ENCODE measurements around the gene NDUFV2.
A peak's percentile ranks its signal among the peaks of the same experiment; 100 is the strongest.
"Not testable (repeated sequence)": the region's sequence is repeated elsewhere in the genome, so short reads cannot be mapped to it uniquely, and the experiment has no call there.

The NDUFV2 gene

DNA sequence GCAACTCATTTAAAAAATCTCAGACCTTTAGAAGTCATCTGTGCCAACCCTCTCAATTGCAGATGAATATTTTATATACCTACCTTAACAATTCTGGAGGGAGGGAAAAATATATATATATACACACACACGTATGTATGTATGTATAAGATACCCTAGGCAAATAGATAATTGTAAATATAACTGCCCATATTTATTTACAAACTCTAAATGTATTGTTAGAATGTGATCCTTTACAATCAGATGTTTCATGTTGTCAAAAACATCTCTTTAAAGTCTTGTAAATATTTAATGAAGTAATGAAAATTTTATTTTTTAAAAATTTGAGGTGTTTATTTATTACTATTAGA is 45.7 kb downstream of the NDUFV2 start:
- Histone ChIP-seq H3K4me3 (no peak overlapping the region), H3K27ac (peak overlapping the region in 1 of 2 donors; percentile 4)
- TF ChIP-seq, protein P1, sequence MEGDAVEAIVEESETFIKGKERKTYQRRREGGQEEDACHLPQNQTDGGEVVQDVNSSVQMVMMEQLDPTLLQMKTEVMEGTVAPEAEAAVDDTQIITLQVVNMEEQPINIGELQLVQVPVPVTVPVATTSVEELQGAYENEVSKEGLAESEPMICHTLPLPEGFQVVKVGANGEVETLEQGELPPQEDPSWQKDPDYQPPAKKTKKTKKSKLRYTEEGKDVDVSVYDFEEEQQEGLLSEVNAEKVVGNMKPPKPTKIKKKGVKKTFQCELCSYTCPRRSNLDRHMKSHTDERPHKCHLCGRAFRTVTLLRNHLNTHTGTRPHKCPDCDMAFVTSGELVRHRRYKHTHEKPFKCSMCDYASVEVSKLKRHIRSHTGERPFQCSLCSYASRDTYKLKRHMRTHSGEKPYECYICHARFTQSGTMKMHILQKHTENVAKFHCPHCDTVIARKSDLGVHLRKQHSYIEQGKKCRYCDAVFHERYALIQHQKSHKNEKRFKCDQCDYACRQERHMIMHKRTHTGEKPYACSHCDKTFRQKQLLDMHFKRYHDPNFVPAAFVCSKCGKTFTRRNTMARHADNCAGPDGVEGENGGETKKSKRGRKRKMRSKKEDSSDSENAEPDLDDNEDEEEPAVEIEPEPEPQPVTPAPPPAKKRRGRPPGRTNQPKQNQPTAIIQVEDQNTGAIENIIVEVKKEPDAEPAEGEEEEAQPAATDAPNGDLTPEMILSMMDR (IDR thresholded peaks at IDR 0.05), result peak; percentile 3
- no peak for DNase-seq (ENCODE audit: low spot score)

DNA sequence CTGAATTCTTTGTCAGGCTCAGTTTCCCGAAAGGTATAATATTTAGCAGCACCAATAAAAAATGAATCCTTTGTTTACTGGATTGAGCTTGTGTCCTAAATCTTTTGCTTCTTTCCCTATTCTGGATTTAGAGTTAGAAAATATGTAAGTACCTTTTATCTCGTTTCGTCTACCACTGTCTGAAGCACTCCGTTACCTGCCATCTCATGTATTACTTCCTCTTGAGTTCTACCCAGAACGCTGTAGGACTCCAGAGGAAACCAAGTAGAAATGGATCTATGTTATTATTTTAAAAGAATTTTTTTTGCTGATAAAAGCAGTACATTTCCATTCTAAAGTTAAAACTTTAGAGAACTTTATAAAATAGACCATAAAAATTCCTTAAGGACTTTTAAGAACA is 47.6 kb downstream of the NDUFV2 start:
- no peak for DNase-seq (ENCODE audit: low spot score)
- no peak overlapping the region for H3K4me3 ChIP-seq
- TF ChIP-seq, protein P1 (IDR thresholded peaks at IDR 0.05), result no peak
- no peak overlapping the region for H3K27ac ChIP-seq

DNA sequence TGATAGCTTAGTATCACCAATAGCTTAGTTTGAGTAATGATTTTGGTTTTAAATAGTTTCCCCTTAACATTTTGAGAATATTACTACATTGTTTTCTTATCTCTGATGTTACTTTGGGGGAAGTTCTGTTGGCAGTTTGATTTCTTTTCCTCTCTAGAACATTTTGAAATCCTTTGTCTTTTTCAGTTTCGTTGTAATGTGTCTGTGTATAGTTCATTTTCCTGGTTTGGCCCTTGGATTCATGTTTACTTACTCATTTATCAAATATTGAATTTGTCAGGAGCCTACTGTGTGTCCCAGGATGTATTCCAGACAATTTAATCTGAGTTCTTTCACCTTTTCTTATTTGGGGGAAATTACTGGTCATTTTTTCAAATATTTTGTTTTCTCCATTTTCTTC is 50.8 kb downstream of the NDUFV2 start:
- TF ChIP-seq, protein P1 (IDR thresholded peaks at IDR 0.05), result no peak
- no peak overlapping the region for H3K4me3 ChIP-seq
- no peak for DNase-seq (ENCODE audit: low spot score)
- H3K27ac ChIP-seq, result no peak overlapping the region

DNA sequence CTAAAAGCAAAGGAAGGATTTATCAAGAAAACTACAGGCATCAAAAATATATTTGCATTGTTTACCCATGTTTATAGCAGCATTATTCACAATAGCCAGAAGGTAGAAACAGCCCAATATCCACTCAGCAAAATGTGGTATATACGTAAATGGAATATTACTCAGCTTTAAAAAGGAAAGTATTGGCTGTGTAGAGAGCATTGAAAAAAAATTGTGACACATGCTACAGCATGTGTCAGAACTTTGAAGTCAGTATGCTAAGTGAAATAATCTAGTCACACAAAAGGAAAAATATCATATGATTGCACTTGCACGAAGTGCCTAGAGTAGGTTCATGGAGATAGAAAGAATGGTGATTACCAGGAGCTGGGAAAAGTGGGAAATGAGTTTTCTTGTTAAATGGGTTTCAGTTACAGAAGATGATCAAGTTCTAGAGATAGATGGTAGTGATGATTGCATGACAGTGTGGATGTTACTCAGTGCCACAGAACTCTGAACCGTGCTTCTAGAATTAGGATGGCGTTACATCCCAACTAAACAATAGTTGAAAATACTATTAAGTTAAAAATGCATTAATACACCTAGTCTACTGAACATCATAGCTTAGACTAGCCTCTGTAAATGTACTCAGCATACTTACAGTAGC is 54.2 kb downstream of the NDUFV2 start:
- TF ChIP-seq, protein P1 (IDR thresholded peaks at IDR 0.05), result no peak
- H3K4me3 ChIP-seq, result no peak overlapping the region
- H3K27ac ChIP-seq, result no peak overlapping the region
- DNase-seq (ENCODE audit: low spot score), result no peak

DNA sequence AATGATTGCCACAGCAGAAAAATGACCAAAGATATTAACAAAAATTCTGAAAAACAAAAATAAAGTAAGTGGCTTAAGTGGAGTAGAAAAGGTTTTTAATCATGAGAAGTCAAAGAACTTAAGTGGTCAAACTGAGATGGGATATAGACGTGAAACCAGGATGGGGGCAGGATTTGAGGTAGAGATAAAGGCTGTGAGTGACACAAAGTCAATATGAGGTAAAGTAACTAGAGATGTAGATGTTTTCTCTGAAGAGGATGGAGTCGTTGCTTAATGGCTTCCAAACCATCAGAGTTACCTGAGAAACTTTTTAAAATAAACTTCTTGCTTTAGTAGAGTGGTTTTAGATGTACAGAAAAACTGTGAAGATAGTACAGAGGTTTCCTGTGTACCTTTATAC is 55.3 kb downstream of the NDUFV2 start:
- Histone ChIP-seq H3K27ac (no peak overlapping the region), H3K4me3 (no peak overlapping the region)
- no peak for DNase-seq (ENCODE audit: low spot score)
- TF ChIP-seq, protein P1 (IDR thresholded peaks at IDR 0.05), result no peak

DNA sequence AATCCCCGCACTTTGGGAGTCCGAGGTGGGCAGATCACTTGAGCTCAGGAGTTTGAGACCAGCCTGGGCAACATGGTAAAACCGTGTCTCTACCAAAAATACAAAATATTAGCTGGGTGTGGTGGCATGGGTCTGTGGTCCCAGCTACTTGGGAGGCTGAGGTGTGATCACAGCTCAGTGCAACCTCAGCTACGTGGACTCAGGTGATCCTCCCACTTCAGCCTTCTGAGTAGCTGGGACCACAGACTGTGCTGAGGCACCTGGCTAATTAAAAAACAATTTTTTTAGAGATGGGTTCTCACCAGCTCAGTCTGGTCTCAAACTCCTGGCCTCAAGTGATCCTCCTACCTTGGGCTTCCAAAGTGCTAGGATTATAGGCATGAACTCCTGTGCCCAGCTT is 57.5 kb downstream of the NDUFV2 start:
- TF ChIP-seq, protein P1 (IDR thresholded peaks at IDR 0.05), result no peak
- Histone ChIP-seq H3K27ac (no peak overlapping the region), H3K4me3 (no peak overlapping the region)
- no peak for DNase-seq (ENCODE audit: low spot score)

DNA sequence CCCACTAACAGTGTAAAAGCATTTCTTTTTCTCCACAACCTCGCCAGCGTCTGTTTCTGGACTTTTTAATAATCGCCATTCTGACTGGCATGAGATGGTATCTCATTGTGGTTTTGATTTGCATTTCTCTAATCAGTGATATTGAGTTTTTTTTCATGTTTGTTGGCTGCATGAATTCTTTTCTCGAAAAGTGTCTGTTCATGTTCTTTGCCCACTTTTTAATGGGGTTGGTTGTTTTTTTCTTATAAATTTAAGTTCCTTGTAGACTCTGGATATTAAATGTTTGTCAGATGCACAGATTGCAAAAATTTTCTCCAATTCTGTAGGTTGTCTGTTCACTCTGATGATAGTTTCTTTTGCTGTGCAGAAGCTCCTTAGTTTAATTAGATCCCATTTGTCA is 60.2 kb downstream of the NDUFV2 start:
- DNase-seq (ENCODE audit: low spot score); H3K4me3 ChIP-seq; H3K27ac ChIP-seq: not testable (repeated sequence)

DNA sequence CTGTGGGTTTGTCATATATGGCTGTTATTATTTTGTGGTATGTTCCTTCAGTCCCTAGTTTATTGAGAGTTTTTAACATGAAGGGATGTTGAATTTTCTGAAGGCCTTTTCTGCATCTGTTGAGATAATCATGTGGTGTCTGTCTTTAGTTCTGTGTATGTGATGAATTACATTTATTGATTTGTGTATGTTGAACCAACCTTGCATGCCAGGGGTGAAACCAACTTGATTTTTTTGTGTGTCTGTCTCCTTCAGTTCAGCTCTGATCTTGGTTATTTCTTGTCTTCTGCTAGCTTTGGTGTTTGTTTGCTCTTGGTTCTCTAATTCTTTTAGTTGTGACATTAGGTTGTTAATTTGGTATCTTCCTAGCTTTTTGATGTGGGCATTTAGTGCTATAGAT is 61.6 kb downstream of the NDUFV2 start:
- not testable (repeated sequence) for H3K27ac ChIP-seq; H3K4me3 ChIP-seq; DNase-seq (ENCODE audit: low spot score)

DNA sequence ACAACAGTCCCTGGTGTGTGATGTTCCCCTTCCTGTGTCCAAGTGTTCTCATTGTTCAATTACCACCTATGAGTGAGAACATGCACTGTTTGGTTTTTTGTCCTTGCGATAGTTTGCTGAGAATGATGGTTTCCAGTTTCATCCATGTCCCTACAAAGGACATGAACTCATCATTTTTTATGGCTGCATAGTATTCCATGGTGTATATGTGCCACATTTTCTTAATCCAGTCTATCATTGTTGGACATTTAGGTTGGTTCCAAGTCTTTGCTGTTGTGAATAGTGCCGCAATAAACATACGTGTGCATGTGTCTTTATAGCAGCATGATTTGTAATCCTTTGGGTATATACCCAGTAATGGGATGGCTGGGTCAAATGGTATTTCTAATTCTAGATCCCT is 63.4 kb downstream of the NDUFV2 start:
- DNase-seq (ENCODE audit: low spot score), result not testable (repeated sequence)

DNA sequence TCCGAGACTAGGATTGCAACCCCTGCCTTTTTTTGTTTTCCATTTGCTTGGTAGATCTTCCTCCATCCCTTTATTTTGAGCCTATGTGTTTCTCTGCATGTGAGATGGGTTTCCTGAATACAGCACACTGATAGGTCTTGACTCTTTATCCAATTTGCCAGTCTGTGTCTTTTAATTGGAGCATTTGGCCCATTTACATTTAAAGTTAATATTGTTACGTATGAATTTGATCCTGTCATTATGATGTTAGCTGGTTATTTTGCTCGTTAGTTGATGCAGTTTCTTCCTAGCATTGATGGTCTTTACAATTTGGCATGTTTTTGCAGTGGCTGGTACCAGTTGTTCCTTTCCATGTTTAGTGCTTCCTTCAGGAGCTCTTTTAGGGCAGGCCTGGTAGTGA is 67.0 kb downstream of the NDUFV2 start:
- not testable (repeated sequence) for H3K27ac ChIP-seq; DNase-seq (ENCODE audit: low spot score); H3K4me3 ChIP-seq

More for the DNA sequence above, 63.4 kb downstream of the NDUFV2 start:
- H3K4me3 ChIP-seq, H3K27ac ChIP-seq: not testable (repeated sequence)

DNA sequence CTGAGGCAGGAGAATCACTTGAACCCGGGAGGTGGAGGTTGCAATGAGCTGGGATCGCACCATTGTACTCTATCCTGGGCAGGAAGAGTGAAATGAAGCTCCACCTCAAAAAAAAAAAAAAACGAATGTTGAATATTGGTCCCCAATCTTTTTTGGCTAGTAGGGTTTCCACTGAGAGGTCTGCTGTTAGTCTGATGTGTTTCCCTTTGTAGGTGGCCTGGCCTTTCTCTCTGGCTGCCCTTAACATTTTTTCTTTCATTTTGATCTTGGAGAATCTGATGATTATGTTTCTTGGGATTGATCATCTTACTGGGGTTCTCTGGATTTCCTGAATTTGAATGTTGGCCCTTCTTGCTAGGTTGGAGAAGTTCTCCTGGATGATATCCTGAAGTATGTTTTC is 69.4 kb downstream of the NDUFV2 start:
- not testable (repeated sequence) for DNase-seq (ENCODE audit: low spot score); H3K4me3 ChIP-seq; H3K27ac ChIP-seq
